H9 (cell line): Measurements from ENCODE around the gene ITGAX. TPM values are rescaled to one million over a fixed set of nuclear protein-coding genes. Genes with fewer than 3 reads are reported as not detected.

Source experiments
- DNase-seq: peaks from one replicate; pipeline ENCODE4 v3.0.0-alpha.2; 2017
- H2AFZ ChIP-seq: one replicate; pipeline ENCODE4 v1.6.1; 2013; ENCODE audit warnings: mild to moderate bottlenecking, low read length, control low read depth, moderate library complexity
- H2AK5ac ChIP-seq: 2 replicates; pipeline ENCODE4 v1.6.1; 2013; ENCODE audit warnings: low read length, control low read depth, mixed read lengths; ENCODE audit not compliant: insufficient read length
- H2BK120ac ChIP-seq: one replicate; pipeline ENCODE4 v1.6.1; 2013; ENCODE audit warnings: low read depth, mild to moderate bottlenecking, low read length, control low read depth, inconsistent platforms; ENCODE audit not compliant: poor library complexity, severe bottlenecking
- H2BK12ac ChIP-seq: 2 replicates; pipeline ENCODE4 v1.6.1; 2013; ENCODE audit warnings: low read length, control low read depth, mixed read lengths, low read depth; ENCODE audit not compliant: insufficient read length
- H2BK15ac ChIP-seq: 2 replicates; pipeline ENCODE4 v1.6.1; 2013; ENCODE audit warnings: low read depth, low read length, control low read depth
- H2BK20ac ChIP-seq: one replicate; pipeline ENCODE4 v1.6.1; 2013; ENCODE audit warnings: low read depth, mild to moderate bottlenecking, low read length, control low read depth, inconsistent platforms; ENCODE audit not compliant: poor library complexity, severe bottlenecking
- H2BK5ac ChIP-seq: 2 replicates; pipeline ENCODE4 v1.6.1; 2013; ENCODE audit warnings: low read length, control low read depth, mixed read lengths; ENCODE audit not compliant: insufficient read length
- H3K14ac ChIP-seq: 2 replicates; pipeline ENCODE4 v1.6.1; 2013; ENCODE audit warnings: low read length, control low read depth; ENCODE audit not compliant: insufficient read depth
- H3K18ac ChIP-seq: 2 replicates; pipeline ENCODE4 v1.6.1; 2013; ENCODE audit warnings: low read depth, mild to moderate bottlenecking, mixed read lengths, low read length, control low read depth; ENCODE audit not compliant: insufficient read length
- H3K23ac ChIP-seq: 2 replicates; pipeline ENCODE4 v1.6.1; 2013; ENCODE audit warnings: low read length, control low read depth, mixed read lengths, low read depth; ENCODE audit not compliant: insufficient read length
- H3K23me2 ChIP-seq: 2 replicates; pipeline ENCODE4 v1.6.1; 2013; ENCODE audit warnings: low read depth, mild to moderate bottlenecking, mixed read lengths, low read length, control low read depth; ENCODE audit not compliant: insufficient read length, poor library complexity, severe bottlenecking
- H3K27ac ChIP-seq: 2 replicates; pipeline ENCODE4 v1.5.1; 2013; ENCODE audit warnings: low read length, control low read depth, mixed read lengths, low read depth; ENCODE audit not compliant: insufficient read length
- H3K27me3 ChIP-seq: 2 replicates; pipeline ENCODE4 v1.6.1; 2013; ENCODE audit warnings: low read length, control low read depth, inconsistent platforms; ENCODE audit not compliant: insufficient read depth
- H3K4ac ChIP-seq: 2 replicates; pipeline ENCODE4 v1.6.1; 2013; ENCODE audit warnings: low read depth, mild to moderate bottlenecking, control low read depth, inconsistent platforms, low read length, moderate library complexity
- H3K4me1 ChIP-seq: 2 replicates; pipeline ENCODE4 v1.6.1; 2013; ENCODE audit warnings: low read length, control low read depth, inconsistent platforms; ENCODE audit not compliant: insufficient read depth
- H3K4me2 ChIP-seq: 2 replicates; pipeline ENCODE4 v1.6.1; 2013; ENCODE audit warnings: low read length, control low read depth, mixed read lengths; ENCODE audit not compliant: insufficient read length, insufficient read depth
- H3K56ac ChIP-seq: 2 replicates; pipeline ENCODE4 v1.6.1; 2013; ENCODE audit warnings: low read depth, mild to moderate bottlenecking, mixed read lengths, low read length, control low read depth; ENCODE audit not compliant: insufficient read length
- H3K79me1 ChIP-seq: 2 replicates; pipeline ENCODE4 v1.6.1; 2013; ENCODE audit warnings: low read depth, mild to moderate bottlenecking, moderate library complexity, low read length, control low read depth, inconsistent platforms; ENCODE audit not compliant: insufficient read depth, poor library complexity, severe bottlenecking
- H3K79me2 ChIP-seq: 2 replicates; pipeline ENCODE4 v1.6.1; 2013; ENCODE audit warnings: low read length, control low read depth, inconsistent platforms; ENCODE audit not compliant: insufficient read depth
- H3K9ac ChIP-seq: 2 replicates; pipeline ENCODE4 v1.6.1; 2013; ENCODE audit warnings: low read length, control low read depth, mixed read lengths; ENCODE audit not compliant: insufficient read length; ENCODE audit errors: extremely low read depth
- H3K9me3 ChIP-seq: one replicate; pipeline ENCODE4 v1.6.1; 2013; ENCODE audit warnings: low read depth, low read length, inconsistent platforms; ENCODE audit not compliant: control insufficient read depth
- H3T11ph ChIP-seq: one replicate; pipeline ENCODE4 v1.6.1; 2013; ENCODE audit warnings: mild to moderate bottlenecking, low read length, control low read depth, inconsistent platforms
- H4K20me1 ChIP-seq: one replicate; pipeline ENCODE4 v1.6.1; 2013; ENCODE audit not compliant: control insufficient read depth, insufficient read length, insufficient read depth
- H4K5ac ChIP-seq: 2 replicates; pipeline ENCODE4 v1.6.1; 2013; ENCODE audit warnings: low read depth, mild to moderate bottlenecking, mixed read lengths, low read length, control low read depth; ENCODE audit not compliant: insufficient read length
- H4K8ac ChIP-seq: replicated peaks from 2 replicates; pipeline ENCODE4 v1.6.1; 2013; ENCODE audit warnings: low read length, control low read depth, mixed read lengths, low read depth; ENCODE audit not compliant: insufficient read length
- H4K91ac ChIP-seq: 2 replicates; pipeline ENCODE4 v1.6.1; 2013; ENCODE audit warnings: low read depth, mild to moderate bottlenecking, moderate library complexity, mixed read lengths, low read length, control low read depth; ENCODE audit not compliant: insufficient read length
- H3K27ac Mint-ChIP-seq, 3 experiments: 2 replicates in 2 of 3; 3 replicates in 1 of 3; pipeline ENCODE4 v1.8.0; 2020 to 2021; ENCODE audit warnings: mixed read lengths in 3 of 3, mild to moderate bottlenecking in 1 of 3, moderate library complexity in 1 of 3
- H3K27me3 Mint-ChIP-seq: 2 replicates; pipeline ENCODE4 v1.8.0; 2021; ENCODE audit warnings: low read depth, mild to moderate bottlenecking, moderate library complexity, mixed read lengths
- H3K36me3 Mint-ChIP-seq, 3 experiments: 2 replicates in 2 of 3; 3 replicates in 1 of 3; pipeline ENCODE4 v1.8.0; 2020 to 2021; ENCODE audit warnings: low read depth in 3 of 3, mixed read lengths in 3 of 3; ENCODE audit not compliant: insufficient read depth in 1 of 3
- H3K4me1 Mint-ChIP-seq, 2 experiments: 2 replicates each; pipeline ENCODE4 v1.8.0; 2020; ENCODE audit warnings: mixed read lengths in 2 of 2
- H3K4me3 Mint-ChIP-seq, 2 experiments: 2 replicates in 1 of 2; 3 replicates in 1 of 2; pipeline ENCODE4 v1.8.0; 2020 to 2021; ENCODE audit warnings: mild to moderate bottlenecking in 2 of 2, mixed read lengths in 2 of 2, moderate library complexity in 1 of 2
- H3K9me3 Mint-ChIP-seq, 2 experiments: 2 replicates in 1 of 2; 3 replicates in 1 of 2; pipeline ENCODE4 v1.8.0; 2020; ENCODE audit warnings: mild to moderate bottlenecking in 2 of 2, mixed read lengths in 2 of 2, moderate library complexity in 1 of 2
- WGBS: extraction: QIAGEN DNeasy Blood & Tissue Kit; methylation state at CpG from one replicate; pipeline ENCODE4 v1.1.7; 2013; ENCODE audit warnings: missing lambda C conversion rate, low lambda C conversion rate, mixed read lengths; ENCODE audit not compliant: insufficient read length; ENCODE audit errors: extremely low coverage; 5-methylcytosine and 5-hydroxymethylcytosine counted together
- total RNA-seq: library from RNA; stranded (reverse); gene quantifications from 2 replicates; pipeline ENCODE4 v1.2.1, GENCODE V29; 2021
- TF ChIP-seq, protein P1 (sequence below): fragments of 200-600 bp; sonication (generic); conservative IDR thresholded peaks from 3 replicates; pipeline ENCODE4 v1.8.0; 2021; ENCODE audit warnings: antibody characterized with exemption, mild to moderate bottlenecking

The ITGAX gene
- total RNA-seq, 1 experiment from 2014 or later, result 0.28 TPM

GRCh38 chr16:31407406-31407805 is 52.4 kb downstream of the ITGAX start:
- H2AK5ac ChIP-seq, result no peak overlapping the region
- H2BK5ac ChIP-seq, result no peak overlapping the region
- Mint-ChIP-seq H3K27me3 (peaks cover 15% of the 10 kb centered on the region), H3K36me3 (no peaks in the 10 kb centered on the region), H3K27ac (no peak overlapping the region), H3K9me3 (peaks cover 0 to 2% of the 10 kb centered on the region in 2 experiments; a peak in 1 of 5 replicates), H3K4me1 (no peaks in the 10 kb centered on the region), H3K4me3 (no peak overlapping the region)
- H3K4me2 ChIP-seq, result no peak overlapping the region
- no peak overlapping the region for H4K8ac ChIP-seq
- H3K9ac ChIP-seq, result no peak overlapping the region
- H3K14ac ChIP-seq, result no peak overlapping the region
- no peaks in the 10 kb centered on the region for H3K27me3 ChIP-seq
- H4K5ac ChIP-seq, result no peak overlapping the region
- H2BK120ac ChIP-seq, result no peak overlapping the region
- H3K79me2 ChIP-seq, result no peaks in the 10 kb centered on the region
- no peak overlapping the region for H3K27ac ChIP-seq
- H3K23ac ChIP-seq, result no peak overlapping the region
- H3K4ac ChIP-seq, result no peak overlapping the region
- no peak overlapping the region for H2AFZ ChIP-seq
- H4K91ac ChIP-seq, result no peak overlapping the region
- H2BK15ac ChIP-seq, result peak overlapping the region; percentile 38; the same call in 1 of the 2 replicates
- no peak overlapping the region for H3K56ac ChIP-seq
- H3K4me1 ChIP-seq, result no peaks in the 10 kb centered on the region
- no peak overlapping the region for H2BK20ac ChIP-seq
- H2BK12ac ChIP-seq, result no peak overlapping the region
- TF ChIP-seq, protein P1, sequence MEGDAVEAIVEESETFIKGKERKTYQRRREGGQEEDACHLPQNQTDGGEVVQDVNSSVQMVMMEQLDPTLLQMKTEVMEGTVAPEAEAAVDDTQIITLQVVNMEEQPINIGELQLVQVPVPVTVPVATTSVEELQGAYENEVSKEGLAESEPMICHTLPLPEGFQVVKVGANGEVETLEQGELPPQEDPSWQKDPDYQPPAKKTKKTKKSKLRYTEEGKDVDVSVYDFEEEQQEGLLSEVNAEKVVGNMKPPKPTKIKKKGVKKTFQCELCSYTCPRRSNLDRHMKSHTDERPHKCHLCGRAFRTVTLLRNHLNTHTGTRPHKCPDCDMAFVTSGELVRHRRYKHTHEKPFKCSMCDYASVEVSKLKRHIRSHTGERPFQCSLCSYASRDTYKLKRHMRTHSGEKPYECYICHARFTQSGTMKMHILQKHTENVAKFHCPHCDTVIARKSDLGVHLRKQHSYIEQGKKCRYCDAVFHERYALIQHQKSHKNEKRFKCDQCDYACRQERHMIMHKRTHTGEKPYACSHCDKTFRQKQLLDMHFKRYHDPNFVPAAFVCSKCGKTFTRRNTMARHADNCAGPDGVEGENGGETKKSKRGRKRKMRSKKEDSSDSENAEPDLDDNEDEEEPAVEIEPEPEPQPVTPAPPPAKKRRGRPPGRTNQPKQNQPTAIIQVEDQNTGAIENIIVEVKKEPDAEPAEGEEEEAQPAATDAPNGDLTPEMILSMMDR, result no peak
- H3K79me1 ChIP-seq, result no peaks in the 10 kb centered on the region
- no CpG with 5 or more reads among the region's 8 CpGs for WGBS
- H3K18ac ChIP-seq, result no peak overlapping the region
- no peak for DNase-seq
- no peaks in the 10 kb centered on the region for H4K20me1 ChIP-seq
- no peaks in the 10 kb centered on the region for H3K23me2 ChIP-seq
- H3T11ph ChIP-seq, result no peak overlapping the region
- H3K9me3 ChIP-seq, result no peaks in the 10 kb centered on the region
